ENCODE results near the gene BPIFA3.
A peak's percentile ranks its signal among the peaks of the same experiment; 100 is the strongest.
"Not testable (repeated sequence)": the region's sequence is repeated elsewhere in the genome, so short reads cannot be mapped to it uniquely, and the experiment has no call there.

Gene BPIFA3

DNA sequence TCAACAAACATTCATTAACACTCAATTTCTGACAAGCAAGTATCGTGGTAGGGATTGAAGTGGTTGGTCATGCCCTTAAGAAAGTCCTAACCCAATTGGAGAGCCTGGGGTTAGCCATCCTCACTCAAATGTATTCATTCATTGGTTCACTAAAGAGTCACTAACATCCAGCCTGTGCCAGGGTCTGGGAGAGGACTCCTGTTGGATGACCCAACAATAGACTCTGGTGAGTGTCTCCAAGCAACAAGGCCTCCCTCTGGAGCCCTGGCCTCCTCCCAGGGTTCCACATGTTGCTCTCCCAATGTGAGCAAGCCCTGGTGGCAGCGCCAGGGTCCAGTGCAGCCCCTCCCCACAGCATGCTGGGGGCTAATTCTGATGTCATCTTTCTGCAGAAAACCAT, at the start of gene BPIFA3:
Gene BPIFA3 (plus strand): TSS at position 301 of the 400 bp plus-strand sequence. CDS start 185 bp downstream, outside the sequence.
- no peak for DNase-seq

DNA sequence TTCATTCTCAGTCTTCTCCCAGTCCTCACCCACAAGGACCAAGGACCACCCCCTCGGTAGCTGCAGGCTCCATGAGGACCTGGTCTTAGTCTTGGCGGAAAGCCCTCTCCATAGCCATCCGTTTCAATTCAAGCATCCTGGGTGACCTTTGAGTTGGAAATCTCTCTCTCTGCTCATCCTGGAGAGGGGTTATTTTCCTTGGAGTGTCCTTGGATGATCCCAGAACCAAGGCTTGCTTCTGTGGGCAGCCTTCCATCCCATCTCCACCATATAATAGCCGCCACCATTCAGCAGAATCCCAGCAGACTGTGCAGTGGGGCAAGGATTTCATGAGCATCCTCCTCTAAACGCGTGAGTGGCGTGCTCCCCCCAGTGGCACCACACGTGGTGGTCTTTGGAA, 49.3 kb upstream of the BPIFA3 start, which contains the start of gene BPIFA2:
Gene BPIFA2 (plus strand): TSS at position 301 of the 400 bp plus-strand sequence. CDS start 987 bp downstream, outside the sequence.
- no peak for DNase-seq

DNA sequence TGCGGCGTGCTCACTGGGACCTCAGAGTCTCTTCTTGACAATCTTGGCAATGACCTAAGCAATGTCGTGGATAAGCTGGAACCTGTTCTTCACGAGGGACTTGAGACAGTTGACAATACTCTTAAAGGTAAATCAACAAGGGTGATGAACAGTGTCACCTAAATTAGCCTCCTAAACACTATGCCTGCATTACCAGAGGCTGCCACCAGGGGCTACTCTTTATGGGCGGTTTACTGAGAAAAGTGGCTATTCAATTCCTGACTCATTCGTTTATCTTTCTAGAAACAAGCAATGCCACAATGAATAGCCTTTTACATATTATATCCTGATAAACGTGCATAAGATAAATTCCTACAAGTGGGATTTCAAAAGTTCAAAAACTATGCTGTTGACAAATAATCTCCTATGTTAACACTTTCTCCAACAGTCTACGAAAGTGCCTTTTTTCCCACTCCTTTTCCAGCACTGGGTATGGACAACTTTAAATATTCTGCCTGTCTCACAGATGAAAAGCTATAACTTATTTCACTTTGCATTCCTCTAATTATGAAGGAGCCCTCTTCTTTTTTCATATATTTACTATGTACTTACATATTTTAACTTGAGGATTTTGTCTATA, 47.9 kb upstream of the BPIFA3 start:
- peak; percentile 59 for DNase-seq

DNA sequence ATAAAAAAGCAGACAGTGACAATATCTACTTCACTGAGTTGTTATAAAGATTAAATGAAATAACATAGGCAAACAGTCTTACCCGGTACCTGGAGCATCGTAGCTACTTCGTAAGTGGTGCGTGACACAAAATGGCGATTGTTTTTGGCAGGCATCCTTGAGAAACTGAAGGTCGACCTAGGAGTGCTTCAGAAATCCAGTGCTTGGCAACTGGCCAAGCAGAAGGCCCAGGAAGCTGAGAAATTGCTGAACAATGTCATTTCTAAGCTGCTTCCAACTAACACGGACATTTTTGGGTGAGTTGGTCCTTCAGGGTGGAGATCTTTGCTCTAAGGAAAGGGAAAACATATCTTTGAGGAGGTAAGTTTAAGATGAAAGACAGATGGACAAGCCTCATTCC, 44.4 kb upstream of the BPIFA3 start:
- DNase-seq = no peak

DNA sequence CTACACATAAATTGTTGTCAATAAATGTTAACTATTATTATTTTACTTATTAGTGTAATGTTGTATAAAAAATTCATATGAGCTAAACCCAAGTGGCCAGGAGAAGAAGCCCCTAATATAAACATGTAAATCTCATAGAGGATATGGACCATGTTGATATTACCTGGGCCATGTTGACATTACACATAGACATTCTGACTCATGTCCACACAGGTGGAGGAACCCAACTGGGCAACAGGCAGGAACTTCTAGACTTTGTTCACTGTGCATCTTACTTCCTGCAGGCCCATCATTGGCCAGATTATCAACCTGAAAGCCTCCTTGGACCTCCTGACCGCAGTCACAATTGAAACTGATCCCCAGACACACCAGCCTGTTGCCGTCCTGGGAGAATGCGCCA, 42.0 kb upstream of the BPIFA3 start:
- no peak for DNase-seq

DNA sequence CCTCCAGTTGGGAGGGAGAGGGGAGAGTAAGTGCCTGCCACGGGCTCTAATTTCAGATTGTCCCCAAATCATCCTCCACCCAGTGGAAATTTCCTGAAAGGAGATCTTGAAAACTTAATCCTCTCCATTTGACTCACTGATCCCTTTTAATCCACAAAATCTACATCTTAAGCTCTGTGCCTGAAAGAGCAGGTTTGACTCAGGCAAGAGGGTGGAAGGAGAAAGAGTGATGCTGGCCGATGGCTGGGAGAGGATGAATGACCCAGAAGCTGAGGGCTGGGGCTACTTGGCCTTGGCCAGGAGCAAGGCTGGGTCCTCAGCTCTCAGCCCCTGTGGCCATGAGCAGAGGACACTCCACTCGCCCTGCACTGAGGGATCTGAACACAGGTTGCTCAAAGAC, 41.1 kb upstream of the BPIFA3 start:
- no peak for DNase-seq

DNA sequence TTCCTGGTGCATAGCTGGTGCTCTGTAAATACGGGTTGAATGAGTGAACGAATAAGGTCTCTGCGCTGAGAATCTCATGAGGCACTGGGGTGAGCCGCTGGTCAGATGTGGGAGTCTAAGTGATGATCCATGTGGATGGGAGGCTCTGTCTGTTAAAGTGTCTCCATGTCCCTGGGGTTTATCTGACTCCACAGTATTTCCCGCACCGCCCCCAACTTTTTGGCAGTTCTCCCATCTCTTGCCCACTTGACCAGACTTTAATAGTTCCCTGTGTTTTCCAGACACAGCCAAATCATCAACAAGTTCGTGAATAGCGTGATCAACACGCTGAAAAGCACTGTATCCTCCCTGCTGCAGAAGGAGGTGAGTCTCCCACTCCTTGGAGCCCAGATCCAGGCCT, 39.3 kb upstream of the BPIFA3 start:
- DNase-seq = no peak

DNA sequence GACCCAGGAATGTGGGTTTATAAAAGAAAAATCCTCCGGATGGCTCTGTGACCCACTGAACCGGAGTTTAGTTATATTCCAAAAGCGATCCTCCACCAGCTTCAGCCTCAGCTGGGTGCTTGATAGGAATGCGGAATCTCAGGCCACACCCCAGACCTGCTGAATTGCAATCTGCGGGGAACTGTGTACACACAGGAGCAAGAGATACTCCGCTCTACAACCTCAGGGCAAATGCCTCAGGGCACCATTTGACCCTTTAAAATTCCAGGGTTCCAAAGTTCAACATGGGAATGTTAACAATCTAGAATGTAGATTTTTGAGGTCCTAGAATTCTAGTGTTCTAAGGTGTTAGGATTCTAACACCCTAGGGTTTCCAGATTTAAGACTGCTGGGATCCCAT, 38.4 kb upstream of the BPIFA3 start:
- no peak for DNase-seq

DNA sequence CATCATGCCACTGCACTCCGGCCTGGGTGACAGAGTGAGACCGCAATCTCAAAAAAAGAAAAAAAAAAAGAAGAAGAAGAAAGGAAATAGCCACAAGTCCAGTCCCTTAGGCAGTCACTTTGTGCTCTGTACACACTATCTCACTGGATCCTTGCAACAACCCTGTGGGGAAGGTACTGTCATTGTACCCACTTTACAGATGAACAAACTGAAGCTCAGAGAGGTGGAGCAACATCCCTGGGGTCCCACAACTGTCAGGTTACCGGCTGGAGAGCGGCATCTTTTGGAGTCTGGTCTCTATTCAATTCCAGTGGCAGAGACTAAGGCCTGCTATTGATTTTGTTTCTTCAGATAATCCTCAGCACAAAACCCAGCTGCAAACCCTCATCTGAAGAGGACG, 37.0 kb upstream of the BPIFA3 start:
- no peak for DNase-seq

DNA sequence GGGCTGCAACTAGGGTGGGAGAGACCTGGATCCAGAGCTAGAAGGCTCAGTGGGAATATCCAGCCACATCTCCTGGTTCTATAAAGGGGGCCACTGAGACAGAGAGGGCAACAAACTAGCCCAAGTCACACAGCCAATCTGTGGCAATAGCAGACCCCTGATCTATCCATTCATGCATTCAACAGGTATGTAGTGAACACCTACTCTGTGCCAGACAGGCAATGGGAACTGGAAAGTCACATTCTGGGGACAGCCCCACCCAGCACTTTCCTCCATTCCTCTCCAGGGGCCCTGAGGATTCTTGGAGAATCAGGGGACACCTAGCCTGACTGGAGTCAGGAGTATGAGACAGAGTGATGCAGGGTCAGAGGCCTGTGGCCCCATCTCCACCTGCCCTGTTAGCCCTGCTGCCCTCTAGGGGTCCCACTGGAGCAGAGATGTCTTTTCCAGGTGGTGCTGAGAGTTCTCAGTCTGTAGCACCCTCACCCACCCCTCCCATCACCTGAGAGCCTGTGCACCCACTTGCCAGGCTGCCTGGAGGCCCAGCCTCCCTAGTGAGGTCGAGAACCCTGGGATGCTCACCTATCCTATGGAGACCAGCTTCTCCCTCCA, 35.6 kb upstream of the BPIFA3 start:
- no peak for DNase-seq

DNA sequence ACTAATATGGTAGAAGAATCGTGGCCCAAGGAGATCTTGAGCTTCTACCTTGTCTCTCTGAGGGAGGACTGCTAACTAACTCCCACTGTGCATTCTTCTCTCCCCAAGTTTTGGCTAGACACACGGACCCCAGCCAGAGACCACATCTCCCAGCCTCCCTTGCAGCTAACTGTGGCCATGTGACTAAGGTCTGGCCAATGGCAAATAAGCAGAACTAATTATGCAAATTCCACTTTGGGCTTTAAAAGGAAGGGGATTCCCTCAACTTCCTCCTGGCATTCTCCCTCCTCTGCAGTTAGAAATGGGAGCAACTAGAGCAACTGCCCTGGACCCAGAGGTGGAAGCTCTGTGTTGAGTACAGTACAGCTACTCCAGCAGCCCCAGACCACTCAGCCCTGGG, 33.8 kb upstream of the BPIFA3 start:
- DNase-seq = no peak

DNA sequence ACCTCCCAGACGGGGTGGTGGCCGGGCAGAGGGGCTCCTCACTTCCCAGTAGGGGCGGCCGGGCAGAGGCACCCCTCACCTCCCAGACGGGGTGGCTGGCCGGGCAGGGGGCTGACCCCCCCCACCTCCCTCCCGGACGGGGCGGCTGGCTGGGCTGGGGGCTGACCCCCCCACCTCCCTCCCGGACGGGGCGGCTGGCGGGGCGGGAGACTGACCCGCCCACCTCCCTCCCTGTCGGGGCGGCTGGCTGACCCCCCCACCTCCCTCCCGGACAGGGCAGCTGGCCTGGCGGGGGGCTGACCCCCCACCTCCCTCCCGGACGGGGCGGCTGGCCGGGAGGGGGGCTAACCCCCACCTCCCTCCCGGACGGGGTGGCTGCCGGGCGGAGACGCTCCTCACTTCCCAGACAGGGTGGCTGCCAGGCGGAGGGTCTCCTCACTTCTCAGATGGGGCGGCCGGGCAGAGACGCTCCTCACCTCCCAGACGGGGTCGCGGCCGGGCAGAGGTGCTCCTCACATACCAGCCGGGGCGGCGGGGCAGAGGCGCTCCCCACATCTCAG, 32.0 kb upstream of the BPIFA3 start:
- not testable (repeated sequence) for DNase-seq

DNA sequence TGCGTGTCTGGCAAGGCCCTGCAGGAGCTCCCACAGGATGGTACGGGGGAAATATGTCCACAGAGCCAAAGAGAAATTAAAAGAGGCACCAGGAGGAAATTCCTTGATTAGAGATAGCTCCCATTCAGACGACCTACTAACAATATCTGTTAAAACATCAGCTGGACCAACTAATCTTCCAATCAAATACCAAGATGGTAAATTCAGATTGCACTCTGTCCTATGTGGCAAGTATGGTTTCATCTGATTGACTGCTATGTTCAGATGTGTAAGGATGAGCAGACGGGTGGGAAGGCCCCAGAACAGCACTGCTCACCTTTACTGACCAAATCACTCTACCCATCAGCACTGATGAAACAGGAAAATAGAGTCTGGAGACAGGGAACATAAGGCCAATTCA, 29.7 kb upstream of the BPIFA3 start:
- DNase-seq = no peak

DNA sequence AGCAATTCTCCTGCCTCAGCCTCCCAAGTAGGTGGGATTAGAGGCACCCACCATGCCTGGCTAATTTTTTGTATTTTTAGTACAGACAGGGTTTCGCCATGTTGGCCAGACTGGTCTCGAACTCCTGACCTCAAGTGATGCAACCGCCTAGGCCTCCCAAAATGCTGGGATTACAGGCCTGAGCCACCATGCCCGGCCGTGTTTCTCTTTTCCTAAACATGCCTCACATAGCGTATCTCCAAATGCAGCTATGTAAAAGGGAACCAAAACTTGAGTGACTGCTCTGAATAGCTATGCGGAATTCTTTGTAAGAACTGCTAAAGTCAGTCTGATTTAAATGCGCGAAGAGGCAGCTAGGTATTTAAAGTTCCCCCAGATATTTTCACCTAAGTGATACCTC, 28.7 kb upstream of the BPIFA3 start:
- no peak for DNase-seq

DNA sequence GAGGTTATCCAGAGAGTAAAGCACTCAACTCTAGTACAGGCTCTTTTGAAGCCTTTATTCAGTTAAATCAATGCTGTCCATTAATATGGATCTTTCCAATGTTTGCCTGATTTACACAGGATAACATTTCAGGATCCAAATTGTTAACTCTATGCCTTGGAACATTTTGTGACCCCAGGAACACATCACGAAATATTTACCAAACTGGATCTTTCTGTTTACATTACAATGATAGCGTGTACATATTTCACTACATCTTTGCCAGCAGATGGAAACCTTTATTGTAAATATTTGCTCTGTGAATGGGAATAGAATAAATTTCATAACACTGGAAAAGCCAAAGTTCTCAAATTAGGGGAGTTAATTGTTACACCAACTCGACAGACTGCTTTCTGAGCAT, 25.7 kb upstream of the BPIFA3 start:
- DNase-seq = no peak

DNA sequence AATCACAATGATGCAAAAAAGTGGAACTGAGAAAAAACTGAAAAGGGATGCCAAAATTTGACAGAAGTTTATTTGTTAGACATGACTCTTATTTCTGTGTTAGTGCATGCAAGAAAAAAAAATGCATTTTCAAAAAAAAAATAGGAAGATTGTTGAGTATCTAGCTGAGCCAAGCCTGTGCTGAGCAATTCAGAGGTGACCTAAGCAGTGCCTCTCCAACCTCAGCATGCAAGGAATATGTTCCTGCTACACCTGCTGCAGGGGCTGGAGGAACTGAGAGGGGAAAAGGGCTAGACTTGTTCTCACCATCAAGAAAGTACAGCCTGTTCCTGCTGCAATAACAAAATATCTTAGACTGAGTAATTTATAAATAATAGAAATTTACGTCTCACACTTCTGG, 25.2 kb upstream of the BPIFA3 start:
- no peak for DNase-seq

DNA sequence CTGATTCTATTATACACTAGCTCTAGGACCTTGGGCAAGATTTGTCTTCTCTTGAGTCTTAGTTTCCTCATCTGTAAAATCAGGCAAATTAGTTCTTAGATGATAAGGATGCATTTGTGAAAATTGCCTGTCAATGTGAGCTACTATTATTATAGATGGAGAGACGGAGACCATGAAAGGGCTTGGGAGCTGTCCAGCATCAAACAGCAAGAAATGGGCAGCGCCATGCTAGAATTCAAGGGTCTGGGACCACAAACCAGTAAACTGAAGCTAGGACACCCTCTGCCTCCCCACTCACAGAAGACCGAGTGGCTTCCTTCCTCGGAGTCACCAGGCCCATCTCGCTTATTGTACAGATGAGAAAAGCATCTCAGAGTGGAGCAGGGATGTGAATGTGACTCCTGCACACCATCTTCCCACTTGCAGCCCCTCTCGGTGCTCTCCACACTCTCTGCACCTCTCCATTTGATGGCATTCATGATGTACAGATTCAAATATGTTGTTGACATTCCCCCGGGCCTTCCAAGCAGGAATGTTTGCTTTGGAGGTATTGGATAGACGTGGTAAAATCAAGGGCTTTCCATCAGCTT, 24.1 kb upstream of the BPIFA3 start:
- DNase-seq = no peak

DNA sequence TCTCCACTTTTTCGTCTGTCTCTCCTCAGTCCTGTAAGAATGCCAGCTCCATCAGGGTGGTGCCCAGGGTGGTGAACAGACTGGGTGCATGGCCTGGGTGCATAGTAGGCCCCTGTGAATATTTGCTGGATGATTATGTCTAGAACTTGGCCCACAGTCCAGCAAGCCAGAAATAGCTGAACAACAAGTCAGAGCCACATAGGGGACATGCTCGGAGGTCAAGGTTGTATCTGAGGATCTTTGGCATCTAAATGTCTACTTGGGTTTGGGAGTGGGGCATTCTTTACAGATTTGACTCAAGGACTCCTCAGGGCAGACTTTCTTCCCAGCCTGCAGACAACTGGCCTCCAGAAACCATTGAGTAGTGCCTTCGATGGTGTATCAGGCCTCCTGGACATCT, 18.1 kb upstream of the BPIFA3 start:
- DNase-seq = no peak

DNA sequence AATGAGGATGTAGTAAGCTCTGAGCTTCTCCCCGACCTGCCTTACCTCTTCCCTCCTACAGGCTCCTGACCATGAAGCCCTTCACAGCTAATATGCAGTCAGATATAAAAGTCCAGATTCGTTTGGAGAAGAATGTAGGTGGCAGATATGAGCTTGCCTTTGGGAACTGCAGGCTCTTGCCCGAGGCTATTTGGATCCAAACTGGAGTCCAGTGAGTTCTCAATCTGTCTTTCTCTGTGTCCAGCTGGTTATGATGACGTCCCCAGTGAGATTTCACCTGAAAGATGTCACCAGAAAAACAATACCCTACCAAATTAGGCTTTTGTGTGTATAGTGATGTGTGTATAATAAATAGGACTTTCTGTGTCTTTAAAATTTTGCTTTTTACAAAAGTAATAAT, 14.7 kb upstream of the BPIFA3 start:
- no peak for DNase-seq

DNA sequence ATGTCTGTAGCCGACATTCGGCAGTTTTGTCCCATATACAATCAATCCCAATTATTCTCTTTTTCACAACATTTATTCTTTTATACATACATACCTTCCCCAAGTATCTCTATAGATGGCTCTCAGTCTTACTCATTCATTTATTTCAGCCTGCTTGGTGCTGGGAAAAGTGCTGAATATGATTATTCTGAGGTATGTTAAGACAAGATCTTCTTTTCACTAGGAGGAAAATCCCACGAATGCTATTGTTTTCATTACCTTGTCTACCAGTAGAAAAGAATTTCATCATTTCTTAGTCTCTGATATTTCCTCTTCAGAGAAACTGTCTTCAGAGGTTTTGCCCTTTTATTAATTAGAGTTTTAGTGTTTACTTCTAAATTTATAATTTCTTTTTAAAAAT, 13.7 kb upstream of the BPIFA3 start:
- DNase-seq = no peak

DNA sequence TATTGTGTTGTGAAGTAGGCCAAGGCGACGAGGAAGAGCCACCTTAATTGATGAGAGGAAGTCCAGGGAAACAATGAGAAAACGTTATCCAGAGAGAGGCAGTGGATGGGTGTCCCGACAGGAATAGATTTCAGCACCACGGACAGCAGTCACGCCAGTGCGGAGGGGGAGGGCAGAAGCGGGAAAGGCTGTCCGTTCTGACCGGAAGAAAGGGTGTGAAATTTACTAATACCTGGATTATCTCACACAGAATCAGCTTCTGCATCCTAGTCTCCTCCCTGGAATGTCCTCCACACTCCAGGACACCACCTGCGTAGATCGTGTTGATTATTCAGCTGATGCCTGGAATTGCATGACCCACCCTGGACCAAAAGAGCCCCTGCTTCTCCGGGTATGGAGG, 7.4 kb upstream of the BPIFA3 start:
- peak; percentile 53 for DNase-seq

DNA sequence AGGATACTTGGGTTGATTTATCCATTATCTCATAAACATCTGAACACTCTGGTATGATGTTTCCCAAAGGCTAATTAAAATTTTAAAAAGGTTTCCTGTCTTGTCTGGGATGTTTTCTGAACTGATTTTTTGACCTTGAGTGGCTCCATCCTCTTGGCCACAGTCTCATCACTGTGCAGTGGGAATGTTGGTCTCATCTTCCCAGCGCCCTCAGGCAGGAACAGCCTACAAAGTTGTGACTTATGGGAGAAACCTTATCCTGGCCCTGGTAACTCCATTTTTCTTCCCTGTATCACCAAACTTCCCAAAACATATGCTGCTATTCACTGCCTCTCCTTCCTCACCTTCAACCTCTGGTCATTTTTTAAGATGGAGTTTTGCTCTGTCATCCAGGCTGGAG, 6.8 kb upstream of the BPIFA3 start:
- no peak for DNase-seq

DNA sequence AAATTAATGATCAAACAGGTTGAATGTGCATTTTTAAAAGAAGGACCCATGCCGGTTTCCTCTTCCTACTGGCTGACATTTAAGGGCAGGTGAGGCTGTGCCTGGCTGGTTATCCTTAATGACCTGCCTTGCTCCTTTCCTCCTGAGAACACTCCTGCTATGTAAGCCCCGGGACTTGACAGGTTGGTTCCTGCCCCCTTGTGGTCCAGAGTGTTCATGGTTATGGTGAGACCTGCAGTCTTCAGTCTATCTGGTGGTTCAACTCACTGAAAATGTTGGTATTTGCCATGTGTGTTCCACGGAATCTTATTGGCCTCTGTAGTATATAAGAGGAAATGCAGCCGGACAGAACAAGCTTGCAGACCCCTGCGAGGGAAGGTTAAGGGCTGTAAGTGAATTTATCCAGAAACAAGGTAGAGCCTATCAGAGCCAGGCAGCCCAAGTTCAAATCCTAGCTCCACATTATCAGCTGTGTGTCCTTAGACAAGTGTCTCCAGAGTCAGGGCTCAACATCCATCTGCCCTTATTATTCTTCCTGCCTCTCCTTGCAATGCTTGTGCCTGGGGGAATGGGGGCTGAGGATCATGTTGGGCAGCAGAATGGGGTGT, 5.2 kb upstream of the BPIFA3 start:
- DNase-seq = peak; percentile 50

DNA sequence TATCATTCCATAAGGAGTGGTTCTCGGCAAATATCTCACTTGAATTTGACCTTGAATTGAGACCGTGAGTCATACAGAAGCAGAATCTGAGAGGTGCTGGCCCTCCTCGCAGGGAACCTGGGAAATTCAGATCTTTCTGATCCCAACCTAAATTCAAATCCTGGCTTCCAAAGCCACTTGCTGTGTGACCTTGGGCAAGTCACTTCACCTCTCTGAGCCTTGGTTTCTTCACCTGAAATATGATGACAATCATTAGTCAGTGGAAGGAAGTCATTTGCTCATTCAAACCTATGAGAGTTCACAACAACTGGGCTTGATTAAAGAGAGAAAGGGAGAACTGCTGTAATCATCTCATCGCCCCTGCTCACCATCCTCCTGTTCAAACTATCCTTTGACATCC, 7.2 kb downstream of the BPIFA3 start:
- DNase-seq = no peak

All from stimulated activated CD4-positive, alpha-beta T cell treated with anti-CD3 and anti-CD28 coated beads, Interleukin-15, amount 100 ng/mL, for 24 hours (primary cell).